NT2/D1 (cell line): ENCODE measurements around the gene TCF4.

Source experiments
- DNase-seq: peaks from one replicate; pipeline ENCODE4 v3.0.0-alpha.2; 2011; ENCODE audit warnings: low read depth, low spot score
- H3K27me3 ChIP-seq: 2 replicates; pipeline ENCODE4 v1.6.0; 2011; ENCODE audit warnings: mild to moderate bottlenecking; ENCODE audit not compliant: insufficient read length, insufficient read depth
- H3K36me3 ChIP-seq: 2 replicates; pipeline ENCODE4 v1.6.1; 2011; ENCODE audit warnings: mild to moderate bottlenecking, low read length, mixed read lengths; ENCODE audit not compliant: insufficient read depth, insufficient read length
- H3K4me1 ChIP-seq: 2 replicates; pipeline ENCODE4 v1.5.1; 2011; ENCODE audit not compliant: insufficient read depth, insufficient read length
- H3K4me3 ChIP-seq: 2 replicates; pipeline ENCODE4 v1.5.1; 2011; ENCODE audit warnings: low read depth; ENCODE audit not compliant: insufficient read length
- H3K9ac ChIP-seq: 2 replicates; pipeline ENCODE4 v1.6.0; 2011; ENCODE audit warnings: low read depth; ENCODE audit not compliant: insufficient read length
- H3K9me3 ChIP-seq: 2 replicates; pipeline ENCODE4 v1.5.1; 2011; ENCODE audit warnings: mild to moderate bottlenecking, low read length; ENCODE audit not compliant: insufficient read depth
- SUZ12 ChIP-seq: IDR thresholded peaks from 2 replicates; pipeline ENCODE4 v1.6.1; 2011; ENCODE audit not compliant: insufficient read length, insufficient read depth; ENCODE audit errors: extremely low read depth
- YY1 ChIP-seq: IDR thresholded peaks from 2 replicates; pipeline ENCODE4 v1.6.1; 2011; ENCODE audit not compliant: insufficient read length, insufficient read depth
- ZNF274 ChIP-seq: IDR thresholded peaks from 2 replicates; pipeline ENCODE4 v1.6.1; 2011; ENCODE audit warnings: mild to moderate bottlenecking, low read depth, low read length

The TCF4 gene

GRCh38 chr18:55268628-55269275 is 319.2 kb downstream of the TCF4 start:
- H3K27me3 ChIP-seq, result no peaks in the 10 kb centered on the region
- H3K4me1 ChIP-seq, result no peaks in the 10 kb centered on the region
- peaks cover 6% of the 10 kb centered on the region for H3K36me3 ChIP-seq
- no peak for TF ChIP-seq SUZ12
- TF ChIP-seq YY1, result no peak
- no peak for TF ChIP-seq ZNF274
- H3K4me3 ChIP-seq, result no peak overlapping the region
- no peak for DNase-seq
- H3K9me3 ChIP-seq, result no peaks in the 10 kb centered on the region
- H3K9ac ChIP-seq, result no peak overlapping the region

- no peaks in the 10 kb centered on the region for H3K9me3 ChIP-seq
- DNase-seq, result no peak
- no peak overlapping the region for H3K4me3 ChIP-seq
- no peaks in the 10 kb centered on the region for H3K4me1 ChIP-seq
- TF ChIP-seq SUZ12, result no peak
- TF ChIP-seq ZNF274, result no peak
- TF ChIP-seq YY1, result no peak
- no peak overlapping the region for H3K9ac ChIP-seq
- H3K36me3 ChIP-seq, result peaks cover 6% of the 10 kb centered on the region
- H3K27me3 ChIP-seq, result no peaks in the 10 kb centered on the region
Measured at GRCh38 chr18:55268151-55268601, 319.8 kb downstream of the TCF4 start.

- Histone ChIP-seq H3K27me3 (no peaks in the 10 kb centered on the region), H3K4me1 (no peaks in the 10 kb centered on the region), H3K36me3 (peaks cover 6% of the 10 kb centered on the region), H3K9ac (no peak overlapping the region), H3K9me3 (no peaks in the 10 kb centered on the region), H3K4me3 (no peak overlapping the region)
- TF ChIP-seq SUZ12 (no peak), ZNF274 (no peak), YY1 (no peak)
- no peak for DNase-seq
Measured at GRCh38 chr18:55266981-55267380, 321.0 kb downstream of the TCF4 start.

DNA sequence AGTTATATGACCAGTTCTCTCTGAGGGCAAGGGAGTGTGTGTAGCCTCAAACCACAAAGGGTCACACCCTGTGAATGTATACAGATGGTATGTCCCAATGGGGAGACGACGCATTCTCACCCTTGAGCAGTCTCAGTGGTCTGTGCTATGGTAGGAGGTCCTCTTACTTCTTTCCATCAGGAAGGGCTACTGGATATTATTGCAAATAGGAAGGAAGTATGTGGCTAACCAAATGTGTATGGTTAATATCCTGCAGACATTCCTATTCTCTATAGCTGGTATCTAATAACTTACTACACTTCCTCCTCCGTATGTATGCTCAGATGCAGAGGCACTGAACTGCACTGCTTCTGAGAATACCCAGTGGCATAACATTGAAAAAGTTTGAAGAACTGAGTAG is 322.0 kb downstream of the TCF4 start:
- Histone ChIP-seq H3K4me3 (no peak overlapping the region), H3K9me3 (no peaks in the 10 kb centered on the region), H3K36me3 (peaks cover 6% of the 10 kb centered on the region), H3K27me3 (no peaks in the 10 kb centered on the region), H3K4me1 (no peaks in the 10 kb centered on the region), H3K9ac (no peak overlapping the region)
- DNase-seq, result no peak
- TF ChIP-seq ZNF274 (no peak), YY1 (no peak), SUZ12 (no peak)

- DNase-seq, result no peak
- H3K4me1 ChIP-seq, result no peaks in the 10 kb centered on the region
- no peak overlapping the region for H3K9ac ChIP-seq
- H3K36me3 ChIP-seq, result peaks cover 6% of the 10 kb centered on the region
- TF ChIP-seq ZNF274, result no peak
- TF ChIP-seq SUZ12, result no peak
- no peak for TF ChIP-seq YY1
- H3K9me3 ChIP-seq, result no peaks in the 10 kb centered on the region
- H3K27me3 ChIP-seq, result no peaks in the 10 kb centered on the region
- H3K4me3 ChIP-seq, result no peak overlapping the region
Measured at GRCh38 chr18:55265130-55265675, 322.8 kb downstream of the TCF4 start.

GRCh38 chr18:55264108-55264507 is 323.9 kb downstream of the TCF4 start:
- Histone ChIP-seq H3K4me3 (no peak overlapping the region), H3K9me3 (no peaks in the 10 kb centered on the region), H3K4me1 (no peaks in the 10 kb centered on the region), H3K36me3 (peaks cover 3% of the 10 kb centered on the region), H3K27me3 (no peaks in the 10 kb centered on the region), H3K9ac (no peak overlapping the region)
- DNase-seq, result no peak
- no peak for TF ChIP-seq ZNF274
- TF ChIP-seq YY1, result no peak
- no peak for TF ChIP-seq SUZ12

GRCh38 chr18:55262021-55262560 is 325.9 kb downstream of the TCF4 start:
- no peak for DNase-seq
- H3K36me3 ChIP-seq, result peaks cover 6% of the 10 kb centered on the region
- no peaks in the 10 kb centered on the region for H3K4me1 ChIP-seq
- no peaks in the 10 kb centered on the region for H3K27me3 ChIP-seq
- no peak overlapping the region for H3K9ac ChIP-seq
- TF ChIP-seq SUZ12 (no peak), YY1 (no peak), ZNF274 (no peak)
- no peaks in the 10 kb centered on the region for H3K9me3 ChIP-seq
- H3K4me3 ChIP-seq, result no peak overlapping the region
